Measurements from ENCODE around the gene LINGO1.

- TF ChIP-seq CTCF (IDR thresholded peaks at IDR 0.05), result no peak
- TF ChIP-seq POLR2A (IDR thresholded peaks at IDR 0.05), result no peak
Observed at GRCh38 chr15:77636209-77636608, 3.5 kb upstream of the LINGO1 start.

Measured in thyroid gland (tissue), 4 donors.